ENCODE data around the gene COG4.
A peak's percentile ranks its signal among the peaks of the same experiment; 100 is the strongest.
"Not testable (repeated sequence)": the region's sequence is repeated elsewhere in the genome, so short reads cannot be mapped to it uniquely, and the experiment has no call there.

The COG4 gene

GRCh38 chr16:70457446-70458166 is 65.7 kb downstream of the COG4 start:
- DNase-seq (ENCODE audit: low read depth in 1 of 2, low spot score in 1 of 2): no peak

GRCh38 chr16:70455910-70456309 is 67.4 kb downstream of the COG4 start:
- no peak for DNase-seq (ENCODE audit: low read depth in 1 of 2, low spot score in 1 of 2)

- peak; percentile 42 to 60 for DNase-seq (ENCODE audit: low read depth in 1 of 2, low spot score in 1 of 2)
Observed at GRCh38 chr16:70454222-70455034, 68.9 kb downstream of the COG4 start, which contains the start of gene FCSK. Gene FCSK (plus strand): TSS chr16:70454595. CDS start chr16:70463191, 8,596 bp downstream.

GRCh38 chr16:70453892-70454221 is 69.5 kb downstream of the COG4 start:
- no peak for DNase-seq (ENCODE audit: low read depth in 1 of 2, low spot score in 1 of 2)

- no peak for DNase-seq (ENCODE audit: low read depth in 1 of 2, low spot score in 1 of 2)
Observed at GRCh38 chr16:70453117-70453891, 70.0 kb downstream of the COG4 start.

GRCh38 chr16:70451004-70451340 is 72.4 kb downstream of the COG4 start:
- DNase-seq (ENCODE audit: low read depth in 1 of 2, low spot score in 1 of 2): not testable (repeated sequence)

GRCh38 chr16:70450142-70451003 is 73.0 kb downstream of the COG4 start:
- not testable (repeated sequence) for DNase-seq (ENCODE audit: low read depth in 1 of 2, low spot score in 1 of 2)

GRCh38 chr16:70448075-70448474 is 75.3 kb downstream of the COG4 start:
- no peak for DNase-seq (ENCODE audit: low read depth in 1 of 2, low spot score in 1 of 2)

GRCh38 chr16:70444249-70445063 is 78.9 kb downstream of the COG4 start:
- DNase-seq (ENCODE audit: low read depth in 1 of 2, low spot score in 1 of 2): no peak

- DNase-seq (ENCODE audit: low read depth in 1 of 2, low spot score in 1 of 2): no peak
Observed at GRCh38 chr16:70442344-70442743, 81.0 kb downstream of the COG4 start.

- DNase-seq (ENCODE audit: low read depth in 1 of 2, low spot score in 1 of 2): no peak
Observed at GRCh38 chr16:70441406-70441990, 81.9 kb downstream of the COG4 start.

- no peak for DNase-seq (ENCODE audit: low read depth in 1 of 2, low spot score in 1 of 2)
Observed at GRCh38 chr16:70440009-70440692, 83.2 kb downstream of the COG4 start.

GRCh38 chr16:70438969-70439862 is 84.1 kb downstream of the COG4 start, which contains the start of gene ST3GAL2:
Gene ST3GAL2 (minus strand): TSS chr16:70439100. CDS start chr16:70398530, 40,570 bp downstream.
- peak; percentile 85 to 88 for DNase-seq (ENCODE audit: low read depth in 1 of 2, low spot score in 1 of 2)

- no peak for DNase-seq (ENCODE audit: low read depth in 1 of 2, low spot score in 1 of 2)
Observed at GRCh38 chr16:70438585-70438968, 84.8 kb downstream of the COG4 start.

GRCh38 chr16:70437582-70438557 is 85.5 kb downstream of the COG4 start:
- no peak for DNase-seq (ENCODE audit: low read depth in 1 of 2, low spot score in 1 of 2)

GRCh38 chr16:70437017-70437581 is 86.3 kb downstream of the COG4 start:
- no peak for DNase-seq (ENCODE audit: low read depth in 1 of 2, low spot score in 1 of 2)
